NCI-H187 treated with DMSO at 0.1 percent for 48 hours (cell line): ENCODE measurements around the gene TMEM181.
"Not testable (repeated sequence)": the region's sequence is repeated elsewhere in the genome, so short reads cannot be mapped to it uniquely, and the experiment has no call there.

ENCODE experiments used
- DNase-seq: peaks from one replicate; lab custom pipeline; 2025; lab: John Stamatoyannopoulos, UW

TMEM181 gene

GRCh38 chr6:158624684-158625682 is 65.1 kb downstream of the TMEM181 start:
- DNase-seq = no peak

- no peak for DNase-seq
These were observed 66.0 kb downstream of the TMEM181 start for GRCh38 chr6:158625881-158626305.

DNA sequence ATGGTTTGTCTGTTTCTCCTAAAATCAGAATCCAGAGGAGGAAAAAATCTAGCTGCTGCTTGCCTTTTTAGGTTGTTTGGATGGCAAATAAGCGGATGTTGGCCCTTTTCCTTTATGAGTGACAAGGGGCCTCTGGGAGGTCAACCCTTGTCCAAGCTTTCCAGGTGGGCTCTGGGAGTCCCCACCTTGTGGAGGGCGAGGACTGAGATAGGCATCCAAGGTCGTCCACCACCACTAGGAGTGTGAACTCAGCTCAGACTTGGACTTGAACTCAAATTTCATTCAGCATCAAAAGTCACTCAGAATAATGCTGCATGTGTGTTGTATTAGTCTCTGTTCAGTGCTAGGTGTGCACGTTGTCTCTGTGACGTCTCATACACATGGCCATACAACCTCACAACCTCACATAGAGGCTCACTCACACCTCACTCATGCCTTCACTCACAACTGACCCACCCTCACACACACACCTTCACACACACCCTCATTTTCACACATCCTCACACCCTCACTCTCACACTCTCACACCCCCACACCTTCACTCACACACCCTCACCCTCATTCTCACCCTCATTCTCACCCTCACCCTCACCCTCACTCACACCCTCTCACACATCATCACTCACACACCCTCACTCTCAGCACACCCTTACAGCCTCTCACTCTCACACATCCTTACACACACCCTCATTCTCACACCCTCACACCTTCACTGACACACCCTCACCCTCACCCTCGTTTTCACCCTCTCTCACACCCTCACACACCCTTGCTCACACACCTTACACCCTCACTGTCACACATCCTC is 66.7 kb downstream of the TMEM181 start:
- no peak for DNase-seq

DNA sequence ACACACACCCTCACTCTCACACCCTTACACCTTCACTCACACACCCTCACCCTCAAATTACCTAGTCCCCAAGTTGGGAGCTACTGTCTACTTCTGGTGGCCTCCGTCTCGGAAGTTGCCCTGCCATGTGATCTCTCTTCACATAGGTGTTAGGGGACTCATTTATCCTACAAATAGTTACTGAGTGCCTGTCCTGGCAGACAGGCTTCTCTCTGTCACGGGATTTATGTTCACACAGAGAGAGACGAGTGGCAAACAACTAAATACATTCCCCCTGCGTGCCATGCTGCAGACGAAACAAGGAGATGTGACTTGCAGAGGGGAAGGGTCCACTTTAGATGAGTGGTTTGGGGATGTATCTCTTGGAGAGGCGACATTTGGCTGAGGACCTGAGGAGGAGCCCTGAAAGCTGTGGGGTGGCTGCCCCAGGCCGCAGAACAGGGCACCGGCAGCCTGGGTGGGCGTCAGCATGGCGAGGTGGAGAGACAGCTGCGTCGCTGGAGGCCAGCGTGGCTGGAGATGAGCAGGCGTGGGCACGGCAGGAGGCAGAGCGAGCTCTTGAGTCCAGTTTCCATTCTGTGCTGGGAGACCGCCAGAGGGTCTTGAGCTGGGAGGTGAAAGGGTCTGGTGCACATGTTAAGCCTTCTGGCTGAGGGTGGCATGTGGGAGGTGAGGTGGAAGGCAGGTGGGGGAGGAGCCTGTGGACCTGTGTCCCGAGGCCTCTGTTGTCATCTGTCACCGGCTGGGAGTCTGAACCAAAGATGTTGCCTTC is 67.5 kb downstream of the TMEM181 start:
- DNase-seq = no peak

DNA sequence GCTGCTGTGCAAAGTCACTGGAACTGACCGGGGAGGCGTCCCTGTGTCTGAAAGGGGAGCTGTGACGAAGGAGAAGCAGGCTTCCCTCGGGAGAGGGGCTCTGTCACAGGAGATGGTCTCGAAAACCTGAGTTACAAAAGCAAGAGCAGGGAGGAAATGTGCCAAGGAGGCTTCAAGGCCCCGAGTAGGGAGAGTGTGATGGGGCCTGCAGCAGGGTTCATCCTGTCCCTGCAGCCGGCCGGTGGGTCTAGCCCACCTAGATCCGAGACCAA is 68.0 kb downstream of the TMEM181 start:
- DNase-seq = no peak

DNA sequence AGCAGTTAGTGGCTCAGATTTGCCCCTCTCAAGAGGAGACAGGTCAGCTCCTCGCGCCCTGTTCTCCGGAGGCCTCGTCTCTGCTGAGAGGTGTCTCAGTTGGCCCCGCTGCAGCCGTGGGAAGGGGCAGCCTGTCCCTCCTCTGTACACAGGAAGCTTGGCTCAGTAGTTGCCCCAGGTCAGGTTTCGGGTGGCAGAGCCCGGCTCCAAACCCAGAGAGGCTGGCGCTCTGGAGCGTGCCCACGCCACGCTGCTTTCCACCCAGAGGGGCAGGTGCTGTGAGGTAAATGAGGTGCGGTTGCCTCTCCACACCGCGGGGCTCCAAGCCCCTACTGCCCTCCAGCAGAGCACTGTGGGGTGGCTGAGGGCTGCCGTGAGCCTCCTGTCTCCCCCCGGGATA is 68.7 kb downstream of the TMEM181 start:
- no peak for DNase-seq

- DNase-seq = no peak
These were observed 69.7 kb downstream of the TMEM181 start for GRCh38 chr6:158629367-158630221.

DNA sequence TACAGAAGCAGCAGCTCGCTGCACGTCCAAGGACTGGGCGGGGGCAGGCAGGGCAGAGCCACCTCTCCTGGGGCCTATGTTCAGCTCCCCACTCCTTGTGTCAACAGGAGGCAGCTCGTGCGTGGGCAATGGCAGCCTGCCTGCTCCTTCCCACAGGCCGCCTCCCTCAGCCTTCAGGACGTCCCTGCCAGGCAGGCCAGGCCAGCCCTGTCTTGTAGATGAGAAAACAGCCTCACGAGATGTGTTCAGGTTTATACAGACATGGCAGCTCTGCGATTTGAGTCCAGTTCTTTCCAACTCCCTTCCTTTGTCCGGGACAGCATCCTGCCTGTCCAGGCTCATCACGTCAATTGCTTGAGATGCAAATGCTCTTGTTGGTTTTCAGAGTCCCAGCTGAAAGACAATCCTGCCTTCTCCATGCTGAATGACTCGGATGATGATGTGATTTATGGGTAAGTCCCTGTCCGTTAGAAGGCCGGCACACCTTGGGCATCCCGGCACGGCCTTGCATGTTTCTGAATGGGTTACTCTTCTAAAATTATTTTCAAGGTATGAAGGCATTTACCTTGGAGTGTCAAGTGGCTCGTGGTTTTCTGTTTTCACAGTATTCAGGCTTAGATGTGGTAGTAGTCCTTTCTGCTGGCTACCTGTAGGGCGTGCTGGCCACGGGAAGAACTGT is 71.2 kb downstream of the TMEM181 start:
- DNase-seq = no peak

DNA sequence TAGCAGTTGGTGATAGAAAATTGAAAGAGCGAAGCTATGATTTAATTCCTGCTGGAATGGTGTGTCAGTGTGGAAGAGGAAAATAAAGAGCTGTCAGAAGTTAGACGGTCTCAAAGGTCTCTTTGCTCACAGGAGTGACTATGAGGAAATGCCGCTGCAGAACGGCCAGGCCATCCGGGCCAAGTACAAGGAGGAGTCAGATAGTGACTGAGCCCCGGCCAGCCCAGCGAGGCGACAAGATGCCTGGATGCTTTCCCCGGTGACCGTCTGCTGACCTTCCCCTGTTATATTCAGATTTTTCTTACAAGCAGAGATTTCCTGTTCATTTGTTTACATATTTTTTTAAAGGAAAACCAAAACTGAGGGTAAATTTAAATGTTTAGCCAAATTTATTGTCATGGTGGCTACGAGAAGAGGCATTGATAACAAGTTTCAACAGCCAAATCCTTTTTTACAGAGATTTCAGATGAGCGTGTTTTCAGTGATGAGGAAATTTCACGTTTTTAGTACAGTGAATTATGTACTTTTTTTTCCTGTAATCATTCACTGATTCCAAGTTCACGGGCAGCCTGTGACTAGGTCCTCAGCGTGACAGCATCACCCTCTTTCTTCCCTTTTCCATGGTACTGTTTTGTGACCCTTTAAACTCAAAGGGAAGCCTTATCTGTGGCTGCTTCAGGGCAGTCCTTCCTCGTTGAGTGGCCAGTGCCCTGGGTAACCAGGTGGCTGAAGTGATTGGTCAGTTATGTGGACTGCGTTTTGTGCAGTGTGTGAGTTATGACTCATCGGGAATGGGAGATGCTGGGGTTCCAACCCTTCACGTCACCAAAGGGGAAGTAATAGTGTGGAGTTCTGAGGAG is 72.0 kb downstream of the TMEM181 start:
- no peak for DNase-seq

DNA sequence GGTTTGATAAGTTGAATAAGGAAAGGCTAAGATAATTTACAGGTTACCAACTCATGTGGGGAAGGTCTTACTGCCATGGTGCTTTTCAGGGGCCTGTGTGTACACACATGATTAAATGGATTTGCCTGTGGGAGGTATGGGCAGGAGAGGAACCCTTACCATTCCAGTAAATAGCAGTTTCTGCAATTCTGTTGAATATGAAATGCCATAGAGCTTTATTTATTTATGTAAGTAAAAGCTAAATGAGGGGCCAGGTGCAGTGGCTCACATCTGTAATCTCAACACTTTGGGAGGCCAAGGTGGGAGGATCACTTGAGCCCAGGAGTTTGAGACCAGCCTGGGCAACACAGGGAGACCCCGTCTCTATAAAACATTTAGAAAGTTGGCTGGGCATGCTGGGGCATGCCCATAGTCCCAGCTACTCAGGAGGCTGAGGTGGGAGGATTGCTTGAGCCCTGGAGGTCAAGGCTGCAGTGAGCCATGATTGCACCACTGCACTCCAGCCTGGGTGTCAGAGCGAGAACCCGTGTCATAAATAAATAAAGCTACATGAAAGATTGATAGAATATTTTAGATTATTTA is 72.7 kb downstream of the TMEM181 start:
- DNase-seq = not testable (repeated sequence)

GRCh38 chr6:158633127-158633526 is 73.2 kb downstream of the TMEM181 start:
- no peak for DNase-seq

DNA sequence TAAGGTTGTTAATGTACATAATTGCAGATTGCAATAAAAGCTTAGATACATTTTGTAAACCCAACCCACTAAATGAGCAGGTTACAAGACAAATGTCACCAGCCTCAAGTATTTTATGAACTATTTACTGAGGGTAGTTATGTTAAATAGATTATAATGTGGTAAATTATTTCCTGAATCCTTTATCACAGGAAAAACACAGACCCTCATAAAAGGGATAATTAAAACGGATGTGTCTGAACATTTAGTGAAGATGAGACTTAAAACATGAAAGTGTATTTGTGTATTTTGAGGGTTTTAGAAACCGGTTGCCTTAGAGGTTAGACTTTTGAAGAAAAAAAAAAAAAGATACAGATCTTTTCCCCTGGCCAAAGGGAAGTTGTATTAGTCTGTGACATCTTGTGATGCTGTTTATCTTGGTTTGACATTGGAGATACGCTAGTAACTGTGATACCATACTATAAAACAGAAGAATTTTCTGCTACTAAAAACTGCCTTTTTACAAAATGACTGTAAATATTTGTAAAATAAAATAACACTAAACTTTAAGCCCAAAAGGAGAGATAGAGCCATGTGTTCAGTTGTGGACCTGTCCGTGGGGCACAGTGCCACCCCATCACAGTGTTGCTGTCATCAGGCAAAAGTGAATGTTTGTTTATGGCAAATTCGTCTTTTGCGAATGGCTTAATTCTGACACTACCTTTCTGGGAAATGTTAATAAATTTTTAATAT is 75.0 kb downstream of the TMEM181 start:
- no peak for DNase-seq

DNA sequence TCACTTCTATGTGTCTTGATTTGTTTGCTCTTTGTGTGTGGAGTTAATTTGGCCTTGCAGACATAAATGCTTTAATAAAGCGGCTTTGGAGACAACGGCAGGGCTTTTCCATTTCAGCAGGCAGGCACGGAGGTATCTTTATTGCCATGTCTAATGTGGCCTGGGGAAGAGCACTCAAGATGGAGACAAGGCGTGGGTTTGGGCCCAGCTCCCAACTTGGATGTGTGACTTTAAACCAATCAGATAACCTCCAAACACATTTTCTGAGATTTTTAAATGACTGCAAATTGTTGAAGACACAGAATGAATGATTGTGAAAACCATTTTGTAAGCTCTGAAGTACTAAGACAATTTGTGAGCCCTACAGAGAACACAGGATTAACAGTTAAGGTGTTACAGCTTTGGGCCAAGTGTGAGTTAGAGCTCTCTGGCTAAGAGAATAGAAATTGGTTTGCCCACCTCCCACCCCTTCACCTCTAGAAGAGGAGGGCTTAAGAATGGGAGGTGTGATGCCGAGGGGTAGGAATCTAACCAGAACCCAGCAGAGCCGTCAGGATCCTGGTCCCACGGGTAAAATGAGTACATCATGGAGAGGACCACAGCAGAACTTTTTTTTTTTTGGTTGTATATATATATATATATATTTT is 75.7 kb downstream of the TMEM181 start:
- no peak for DNase-seq

DNA sequence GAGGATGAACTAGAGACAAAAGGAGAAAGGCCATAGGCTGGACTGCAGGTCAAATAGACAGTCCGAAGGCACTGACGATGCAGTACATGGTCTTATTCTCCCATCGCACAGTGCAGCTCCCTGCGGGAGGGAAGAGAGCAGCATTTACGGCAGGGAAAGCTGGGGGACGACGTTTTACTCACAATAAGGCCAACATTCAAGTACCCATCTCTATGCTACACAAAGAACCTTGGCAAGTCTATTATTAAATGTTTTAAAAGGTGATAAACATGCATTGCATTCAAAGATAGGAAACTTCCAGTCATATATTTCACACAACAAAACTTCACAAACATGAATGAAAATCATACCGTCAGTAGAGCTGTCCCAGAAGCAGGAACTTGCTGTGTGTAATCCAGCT is 76.9 kb downstream of the TMEM181 start:
- no peak for DNase-seq

DNA sequence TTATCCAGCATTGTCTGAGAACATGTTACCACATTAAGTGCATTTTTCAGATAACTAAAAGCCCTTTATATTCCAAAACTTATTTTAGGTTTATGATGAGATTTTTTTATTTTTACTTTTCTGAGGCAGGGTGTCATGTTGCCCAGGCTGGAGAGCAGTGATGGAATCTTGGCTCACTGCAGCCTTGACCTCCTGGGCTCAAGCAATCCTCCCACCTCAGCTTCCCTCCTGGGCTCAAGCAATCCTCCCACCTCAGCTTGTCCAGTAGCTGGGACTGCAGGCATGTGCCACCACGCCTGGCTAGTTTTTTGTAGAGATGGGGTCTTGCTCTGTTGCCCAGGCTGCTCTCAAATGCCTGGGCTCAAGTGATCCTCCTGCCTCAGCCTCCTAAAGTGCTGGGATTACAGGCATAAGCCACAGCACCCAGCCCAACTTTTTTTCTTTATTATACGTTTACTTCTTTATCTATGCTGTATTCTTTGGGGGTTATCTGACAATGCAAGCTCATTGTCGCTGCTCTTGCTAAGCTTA is 78.5 kb downstream of the TMEM181 start:
- DNase-seq = no peak

DNA sequence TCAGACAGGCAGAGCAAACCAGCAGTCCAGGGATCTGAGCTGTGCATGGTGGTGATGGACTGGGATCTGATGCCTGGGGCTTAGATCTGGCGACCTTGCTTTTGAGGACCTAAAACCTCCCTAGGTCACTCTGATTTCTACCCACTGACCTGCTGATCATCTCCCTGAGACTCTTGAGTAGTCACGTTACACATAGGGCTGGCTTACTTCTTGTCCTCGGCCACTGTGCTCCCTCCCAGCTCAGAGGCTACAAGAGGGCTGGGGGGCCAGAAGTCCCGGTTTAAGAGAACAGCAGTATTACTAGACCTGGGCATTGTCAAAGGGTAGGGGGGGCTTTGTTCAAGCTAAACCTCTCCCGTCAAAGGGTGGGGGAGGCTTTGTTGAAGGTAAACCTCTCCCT is 79.2 kb downstream of the TMEM181 start:
- no peak for DNase-seq

- no peak for DNase-seq
These were observed 80.6 kb downstream of the TMEM181 start for GRCh38 chr6:158640519-158640918.

DNA sequence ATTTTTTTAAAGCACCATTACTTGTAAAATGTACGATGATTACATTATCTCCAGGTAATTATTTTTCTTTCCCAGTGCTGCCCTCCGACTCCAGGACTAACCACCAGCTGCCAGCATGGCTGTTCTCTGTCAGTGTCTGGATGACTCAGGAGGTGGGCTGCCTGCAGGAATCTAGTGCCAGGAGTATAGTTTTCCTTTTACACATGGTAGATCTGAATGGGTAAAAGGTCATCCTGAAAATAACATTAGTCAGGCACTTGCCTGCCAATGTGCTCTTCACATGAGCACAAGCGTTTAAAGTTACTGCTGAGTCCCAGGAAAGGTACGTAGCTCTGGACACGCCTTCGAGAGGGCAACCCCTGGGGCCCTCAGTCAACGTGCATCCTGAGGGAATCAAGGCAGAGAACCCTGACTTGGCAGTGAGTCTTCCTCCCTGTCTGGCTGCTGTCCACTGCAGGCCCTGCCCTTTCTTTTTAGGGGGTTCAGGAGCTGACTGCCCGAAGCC is 82.3 kb downstream of the TMEM181 start:
- DNase-seq = no peak
